B cell (primary cell): ENCODE measurements around the gene TCAP.

Experiments
- CTCF ChIP-seq: fragments of 200-600 bp; IDR thresholded peaks from one replicate; pipeline ENCODE4 v1.8.0; 2022; ENCODE audit warnings: antibody characterized with exemption, mild to moderate bottlenecking
- EZH2 ChIP-seq: IDR thresholded peaks from 2 replicates; pipeline ENCODE4 v1.6.1; 2012; ENCODE audit warnings: borderline replicate concordance, low read depth, mild to moderate bottlenecking, moderate library complexity, low read length; ENCODE audit not compliant: insufficient read depth, poor library complexity, severe bottlenecking

DNA sequence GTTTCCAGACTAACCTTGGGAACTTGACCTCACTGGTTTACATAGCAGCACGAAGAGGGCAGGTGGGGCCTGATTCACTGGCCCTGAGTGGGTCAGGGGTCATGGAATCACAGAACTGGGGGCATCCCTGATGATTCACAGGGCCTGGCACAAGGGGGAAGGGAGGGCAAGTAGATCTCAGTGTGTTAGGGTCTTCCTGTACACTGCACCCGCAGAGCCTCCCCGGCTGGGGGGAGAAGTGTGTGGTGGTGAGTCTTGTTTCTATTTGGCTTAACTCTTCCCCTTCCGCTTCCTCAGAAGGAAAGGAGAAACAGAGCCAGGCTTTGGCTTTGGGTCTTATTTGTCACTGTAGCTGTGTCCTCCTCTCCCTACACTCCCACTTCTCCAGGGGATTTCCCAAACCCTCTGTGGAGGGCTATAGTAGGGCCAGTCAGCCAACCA, 24.5 kb upstream of the TCAP start:
- TF ChIP-seq CTCF = no peak
- TF ChIP-seq EZH2 = no peak
